Endothelial cell of umbilical vein (primary cell): ENCODE measurements around the gene HTRA3. TPM values are rescaled to one million over a fixed set of nuclear protein-coding genes. Genes with fewer than 3 reads are reported as not detected.

Experiments
- BruUV-seq: library from RNA; stranded (reverse); fragments of 400-500 nt; replicated peaks from 2 replicates; lab custom pipeline; 2021; lab: Mats Ljungman, UMichigan
- CTCF ChIA-PET: fragments of 300-600, 350-600 bp; sonication (Branson Sonifier 250); formaldehyde crosslinking; loops from one replicate; lab custom pipeline; 2021; ENCODE audit warnings: antibody characterized with exemption, inconsistent platforms; lab: Charles Lee
- POLR2A ChIA-PET: fragments of 300-600, 350-600 bp; sonication (Branson Sonifier 250); formaldehyde crosslinking; loops from one replicate; lab custom pipeline; 2021; ENCODE audit warnings: antibody characterized with exemption, inconsistent platforms; lab: Charles Lee
- DNase-seq: peaks from one replicate; pipeline ENCODE4 v3.0.0-alpha.2; 2011; ENCODE audit warnings: low read depth, low spot score
- FAIRE-seq: peaks from 2 replicates; lab custom pipeline; 2011; peaks lifted over from hg19 to GRCh38; lab: Jason Lieb, UNC
- H2AFZ ChIP-seq: 2 replicates; pipeline ENCODE4 v1.6.0; 2012; ENCODE audit warnings: low read depth, low read length, control low read depth, inconsistent platforms
- H3K27ac ChIP-seq: 2 replicates; pipeline ENCODE4 v1.5.1; 2011; ENCODE audit warnings: low read depth, mild to moderate bottlenecking, control low read depth, low read length, moderate library complexity; ENCODE audit not compliant: insufficient read depth
- H3K27me3 ChIP-seq, 2 experiments: 2 replicates each; pipeline versions ENCODE4 v1.6.0 to v1.6.1; 2011; ENCODE audit warnings: low read length in 2 of 2, mixed read lengths in 1 of 2; ENCODE audit not compliant: control insufficient read depth in 2 of 2, insufficient read depth in 2 of 2
- H3K36me3 ChIP-seq, 2 experiments: 2 replicates in 1 of 2; 3 replicates in 1 of 2; pipeline ENCODE4 v1.5.1; 2011; ENCODE audit warnings: low read length in 2 of 2, mild to moderate bottlenecking in 1 of 2, moderate library complexity in 1 of 2; ENCODE audit not compliant: control insufficient read depth in 2 of 2, insufficient read depth in 2 of 2; ENCODE audit errors: extremely low read depth in 1 of 2
- H3K4me1 ChIP-seq: 3 replicates; pipeline ENCODE4 v1.5.1; 2011; ENCODE audit warnings: mild to moderate bottlenecking, low read length; ENCODE audit not compliant: control insufficient read depth, insufficient read depth; ENCODE audit errors: extremely low read depth
- H3K4me2 ChIP-seq: 2 replicates; pipeline ENCODE4 v1.6.1; 2011; ENCODE audit warnings: low read length, control low read depth, mixed read lengths; ENCODE audit not compliant: insufficient read depth
- H3K4me3 ChIP-seq, 3 experiments: fragments of 200-600 bp in 1 of 3; sonication (generic), shearing (Covaris generic) in 1 of 3; replicated peaks in 1 of 3; 2 replicates each; pipeline ENCODE4 v1.5.1; 2011 to 2016; ENCODE audit warnings: control low read depth in 3 of 3, low read length in 3 of 3, mild to moderate bottlenecking in 2 of 3, inconsistent platforms in 1 of 3, low read depth in 1 of 3, moderate library complexity in 1 of 3; ENCODE audit not compliant: insufficient read depth in 1 of 3
- H3K79me2 ChIP-seq: 2 replicates; pipeline ENCODE4 v1.6.0; 2012; ENCODE audit warnings: low read length, inconsistent platforms; ENCODE audit not compliant: control insufficient read depth, insufficient read depth
- H3K9ac ChIP-seq: replicated peaks from 2 replicates; pipeline ENCODE3; 2011; ENCODE audit warnings: low read length, control low read depth; ENCODE audit not compliant: insufficient read depth; ENCODE audit errors: extremely low read depth
- H3K9me1 ChIP-seq: replicated peaks from 3 replicates; pipeline ENCODE4 v1.6.0; 2011; ENCODE audit warnings: mild to moderate bottlenecking, low read length; ENCODE audit not compliant: control insufficient read depth, insufficient read depth; ENCODE audit errors: extremely low read depth
- H3K9me3 ChIP-seq: replicated peaks from 2 replicates; pipeline ENCODE4 v1.5.1; 2012; ENCODE audit warnings: low read length, inconsistent platforms; ENCODE audit not compliant: control insufficient read depth, insufficient read depth
- H4K20me1 ChIP-seq: replicated peaks from 2 replicates; pipeline ENCODE3; 2011; ENCODE audit warnings: mild to moderate bottlenecking, low read length; ENCODE audit not compliant: control insufficient read depth, insufficient read depth; ENCODE audit errors: extremely low read depth
- CTCF ChIP-seq, 2 donors: IDR thresholded peaks; 1 replicate in 1 of 2; 2 replicates in 1 of 2; pipeline ENCODE4 v1.5.1; 2011; ENCODE audit warnings: low read length in 2 of 2, mild to moderate bottlenecking in 2 of 2, moderate library complexity in 2 of 2, control low read depth in 1 of 2, inconsistent platforms in 1 of 2, low read depth in 1 of 2; ENCODE audit not compliant: insufficient read depth in 1 of 2; ENCODE audit errors: extremely low read depth in 1 of 2
- EZH2 ChIP-seq: IDR thresholded peaks from 2 replicates; pipeline ENCODE4 v1.6.1; 2012; ENCODE audit warnings: borderline replicate concordance, low read depth, mild to moderate bottlenecking, moderate library complexity, low read length, inconsistent platforms; ENCODE audit not compliant: severe bottlenecking
- FOS ChIP-seq: IDR thresholded peaks from 2 replicates; pipeline ENCODE4 v1.6.1; 2011; ENCODE audit warnings: mild to moderate bottlenecking, low read length, moderate library complexity, borderline replicate concordance; ENCODE audit not compliant: insufficient read depth
- dilution Hi-C: fragments of 300-500 bp; cut with MboI; formaldehyde crosslinking; loops from one replicate; pipeline ENCODE4 v1.15.0; 2019; ENCODE audit warnings: low sequenced_read_pairs; ENCODE audit not compliant: extremely low pct_ligation_motif_present
- intact Hi-C: fragments of 100-400 bp; cut with micrococcal nuclease; formaldehyde crosslinking; loops from one replicate; pipeline ENCODE4 v1.10.0; 2022
- polyA plus RNA-seq, 4 experiments: library from polyadenylated mRNA; depleted of rRNA in 3 of 4; stranded (reverse) in 3 of 4; unstranded in 1 of 4; fragments of >200 nt; gene quantifications; 2 replicates each; pipeline versions ENCODE4 v1.2.1 to v1.2.3, GENCODE V29; 2011 to 2012; ENCODE audit warnings: missing spikeins in 1 of 4
- total RNA-seq: library from RNA; stranded (reverse); gene quantifications from 2 replicates; pipeline ENCODE4 v1.2.3, GENCODE V29; 2021

The HTRA3 gene
- total and polyA plus RNA-seq, 2 donors (not counting 3 experiments of a cell fraction or from before 2014, with no cell fraction given) = 9.0 to 12.0 TPM

- no peaks in the 10 kb centered on the region for H3K9me1 ChIP-seq
Measured at GRCh38 chr4:8227201-8227770, 42.3 kb upstream of the HTRA3 start.

More at GRCh38 chr4:8227201-8227770, 42.3 kb upstream of the HTRA3 start:
- dilution Hi-C loops = no loop called here
- Histone ChIP-seq H3K9ac (no peak overlapping the region), H3K4me3 (no peak overlapping the region), H3K79me2 (peaks cover 6% of the 10 kb centered on the region), H3K27me3 (no peaks in the 10 kb centered on the region), H3K9me3 (no peaks in the 10 kb centered on the region), H3K27ac (no peak overlapping the region), H3K36me3 (peaks cover 26 to 75% of the 10 kb centered on the region in 2 experiments), H2AFZ (no peak overlapping the region), H4K20me1 (no peaks in the 10 kb centered on the region), H3K4me1 (peaks cover 6% of the 10 kb centered on the region), H3K4me2 (no peak overlapping the region)
- BruUV-seq = TSS peak; percentile 19
- ChIA-PET POLR2A (no interaction called here), CTCF (interaction anchor here (0.9 to 3.3 kb wide), 5 partner anchors 15 to 183 kb away, joined by 3 to 25 read pairs (median 11); no protein-coding TSS in a partner anchor)
- FAIRE-seq (no peak), DNase-seq (no peak)
- TF ChIP-seq EZH2 = no peak
- no peak for TF ChIP-seq FOS
- no peak for TF ChIP-seq CTCF (IDR thresholded peaks at IDR 0.05; ENCODE audit: extremely low read depth in 1 of 2, insufficient read depth in 1 of 2, low read depth in 1 of 2, low read length in 2 of 2)
- intact Hi-C loops = no loop called here
